Measurements from ENCODE around the gene MLLT10. TPM values are rescaled to one million over a fixed set of nuclear protein-coding genes. Genes with fewer than 3 reads are reported as not detected.
"Not testable (repeated sequence)": the region's sequence is repeated elsewhere in the genome, so short reads cannot be mapped to it uniquely, and the experiment has no call there.

Gene MLLT10
- total and polyA plus RNA-seq, 2 donors (not counting 3 experiments of a cell fraction or from before 2014, with no cell fraction given) = 35.4 to 54.0 TPM

GRCh38 chr10:21556527-21556926, 22.5 kb downstream of the MLLT10 start:
- DNase-seq (ENCODE audit: low read depth, low spot score) = no peak
- no peak for TF ChIP-seq CTCF (IDR thresholded peaks at IDR 0.05; ENCODE audit: extremely low read depth in 1 of 2, insufficient read depth in 1 of 2, low read depth in 1 of 2, low read length in 2 of 2)
- Histone ChIP-seq H3K4me2 (ENCODE audit: insufficient read depth, low read length) (no peak overlapping the region), H3K4me1 (ENCODE audit: control insufficient read depth, extremely low read depth, insufficient read depth, low read length) (no peaks in the 10 kb centered on the region), H3K36me3 (ENCODE audit: control insufficient read depth in 2 of 2, extremely low read depth in 1 of 2, insufficient read depth in 2 of 2, low read length in 2 of 2) (peaks cover 5 to 14% of the 10 kb centered on the region in 2 experiments), H2AFZ (ENCODE audit: low read depth, low read length) (no peak overlapping the region), H3K79me2 (ENCODE audit: control insufficient read depth, insufficient read depth, low read length) (peaks cover 68% of the 10 kb centered on the region), H4K20me1 (replicated peaks; ENCODE audit: control insufficient read depth, extremely low read depth, insufficient read depth, low read length) (peaks cover 6% of the 10 kb centered on the region), H3K27ac (ENCODE audit: insufficient read depth, low read depth, low read length) (no peak overlapping the region), H3K9ac (replicated peaks; ENCODE audit: extremely low read depth, insufficient read depth, low read length) (no peak overlapping the region), H3K4me3 (replicated peaks in 1 of 3; ENCODE audit: insufficient read depth in 1 of 3, low read depth in 1 of 3, low read length in 3 of 3) (no peak overlapping the region), H3K9me3 (replicated peaks; ENCODE audit: control insufficient read depth, insufficient read depth, low read length) (no peaks in the 10 kb centered on the region), H3K27me3 (ENCODE audit: control insufficient read depth in 2 of 2, insufficient read depth in 2 of 2, low read length in 2 of 2) (no peaks in the 10 kb centered on the region), H3K9me1 (replicated peaks; ENCODE audit: control insufficient read depth, extremely low read depth, insufficient read depth, low read length) (no peaks in the 10 kb centered on the region)
- no peak for FAIRE-seq
- dilution Hi-C loops (cut with MboI; ENCODE audit: extremely low pct_ligation_motif_present, low sequenced_read_pairs) (no loop called here), intact Hi-C loops (cut with micrococcal nuclease) (no loop called here)
- no TSS peak for BruUV-seq (replicated peaks)
- POLR2A ChIA-PET = no interaction called here
- CTCF ChIA-PET = no interaction called here

GRCh38 chr10:21558984-21559383, 25.0 kb downstream of the MLLT10 start:
- BruUV-seq (replicated peaks); H3K4me2 ChIP-seq (ENCODE audit: insufficient read depth, low read length); H3K4me1 ChIP-seq (ENCODE audit: control insufficient read depth, extremely low read depth, insufficient read depth, low read length); intact Hi-C loops (cut with micrococcal nuclease); H3K27me3 ChIP-seq (ENCODE audit: control insufficient read depth in 2 of 2, insufficient read depth in 2 of 2, low read length in 2 of 2); H2AFZ ChIP-seq (ENCODE audit: low read depth, low read length); H3K9ac ChIP-seq (replicated peaks; ENCODE audit: extremely low read depth, insufficient read depth, low read length); H4K20me1 ChIP-seq (replicated peaks; ENCODE audit: control insufficient read depth, extremely low read depth, insufficient read depth, low read length); H3K9me1 ChIP-seq (replicated peaks; ENCODE audit: control insufficient read depth, extremely low read depth, insufficient read depth, low read length); dilution Hi-C loops (cut with MboI; ENCODE audit: extremely low pct_ligation_motif_present, low sequenced_read_pairs); H3K36me3 ChIP-seq (ENCODE audit: control insufficient read depth in 2 of 2, extremely low read depth in 1 of 2, insufficient read depth in 2 of 2, low read length in 2 of 2); H3K9me3 ChIP-seq (replicated peaks; ENCODE audit: control insufficient read depth, insufficient read depth, low read length); H3K27ac ChIP-seq (ENCODE audit: insufficient read depth, low read depth, low read length); H3K4me3 ChIP-seq (replicated peaks in 1 of 3; ENCODE audit: insufficient read depth in 1 of 3, low read depth in 1 of 3, low read length in 3 of 3); POLR2A ChIA-PET; DNase-seq (ENCODE audit: low read depth, low spot score); FAIRE-seq: not testable (repeated sequence)
- CTCF ChIA-PET = interaction anchor here (1.1 to 1.2 kb wide), 2 partner anchors 9 to 10 kb away, joined by 3 read pairs; no protein-coding TSS in a partner anchor
- H3K79me2 ChIP-seq (ENCODE audit: control insufficient read depth, insufficient read depth, low read length) = peaks cover 71% of the 10 kb centered on the region

Data from endothelial cell of umbilical vein (primary cell).